Gastroesophageal sphincter (tissue), 4 donors: Measurements from ENCODE around the gene MINDY4. TPM values are rescaled to one million over a fixed set of nuclear protein-coding genes. Genes with fewer than 3 reads are reported as not detected.

ENCODE experiments used
- ATAC-seq: fragments of 150-250 bp; one replicate; pipeline ENCODE4 v1.9.1; 2016; ENCODE audit warnings: mild to moderate bottlenecking, moderate library complexity
- H3K27ac ChIP-seq, 4 donors: fragments of 200-600 bp; sonication (generic) in 3 of 4; 1 replicate in 3 of 4; 2 replicates in 1 of 4; pipeline ENCODE4 v1.5.1; 2016 to 2019
- H3K27me3 ChIP-seq: fragments of 200-600 bp; sonication (generic); one replicate; pipeline ENCODE4 v1.5.1; 2019
- H3K36me3 ChIP-seq, 2 donors: fragments of 200-600 bp; sonication (generic); one replicate each; pipeline ENCODE4 v1.5.1; 2019; ENCODE audit warnings: control low read depth in 1 of 2
- H3K4me1 ChIP-seq, 3 donors: fragments of 200-600 bp; sonication (generic); 1 replicate in 2 of 3; 2 replicates in 1 of 3; pipeline ENCODE4 v1.5.1; 2016 to 2019; ENCODE audit warnings: control low read depth in 2 of 3
- H3K4me3 ChIP-seq, 2 donors: fragments of 200-600 bp; sonication (generic); one replicate each; pipeline ENCODE4 v1.5.1; 2019; ENCODE audit warnings: mild to moderate bottlenecking in 1 of 2, moderate library complexity in 1 of 2
- H3K9me3 ChIP-seq, 3 donors: fragments of 200-600 bp; sonication (generic); one replicate each; pipeline ENCODE4 v1.5.1; 2017 to 2019; ENCODE audit warnings: control low read depth in 2 of 3
- CTCF ChIP-seq, 4 experiments: fragments of 200-600 bp in 2 of 4; fragments of 450-650 bp in 2 of 4; sonication (generic) in 1 of 4; IDR thresholded peaks; one replicate each; pipeline ENCODE4 v1.5.1; 2017 to 2019; ENCODE audit warnings: antibody characterized with exemption in 4 of 4, mild to moderate bottlenecking in 2 of 4, moderate library complexity in 2 of 4
- EP300 ChIP-seq: sonication (generic); formaldehyde crosslinking; IDR thresholded peaks from one replicate; pipeline ENCODE4 v1.6.1; 2017; ENCODE audit warnings: antibody characterized with exemption, mild to moderate bottlenecking
- POLR2A ChIP-seq, 2 donors: fragments of 450-650 bp; IDR thresholded peaks; one replicate each; pipeline ENCODE4 v1.6.1; 2017; ENCODE audit warnings: antibody characterized with exemption in 2 of 2, mild to moderate bottlenecking in 2 of 2, moderate library complexity in 1 of 2
- POLR2AphosphoS5 ChIP-seq: sonication (generic); formaldehyde crosslinking; IDR thresholded peaks from one replicate; pipeline ENCODE4 v1.6.1; 2017; ENCODE audit warnings: antibody characterized with exemption
- WGBS, 2 donors: methylation state at CpG; one replicate each; pipeline ENCODE4 v1.1.5; 2018; ENCODE audit warnings: low coverage in 1 of 2; 5-methylcytosine and 5-hydroxymethylcytosine counted together
- total RNA-seq, 4 donors: library from RNA; depleted of rRNA; stranded (reverse); fragments of >200 nt; gene quantifications; one replicate each; pipeline ENCODE4 v1.1.0, GENCODE V29; 2016

MINDY4 gene
- total RNA-seq, 4 donors from 2014 or later: 5.6 to 31.8 (median 20.4) TPM

DNA sequence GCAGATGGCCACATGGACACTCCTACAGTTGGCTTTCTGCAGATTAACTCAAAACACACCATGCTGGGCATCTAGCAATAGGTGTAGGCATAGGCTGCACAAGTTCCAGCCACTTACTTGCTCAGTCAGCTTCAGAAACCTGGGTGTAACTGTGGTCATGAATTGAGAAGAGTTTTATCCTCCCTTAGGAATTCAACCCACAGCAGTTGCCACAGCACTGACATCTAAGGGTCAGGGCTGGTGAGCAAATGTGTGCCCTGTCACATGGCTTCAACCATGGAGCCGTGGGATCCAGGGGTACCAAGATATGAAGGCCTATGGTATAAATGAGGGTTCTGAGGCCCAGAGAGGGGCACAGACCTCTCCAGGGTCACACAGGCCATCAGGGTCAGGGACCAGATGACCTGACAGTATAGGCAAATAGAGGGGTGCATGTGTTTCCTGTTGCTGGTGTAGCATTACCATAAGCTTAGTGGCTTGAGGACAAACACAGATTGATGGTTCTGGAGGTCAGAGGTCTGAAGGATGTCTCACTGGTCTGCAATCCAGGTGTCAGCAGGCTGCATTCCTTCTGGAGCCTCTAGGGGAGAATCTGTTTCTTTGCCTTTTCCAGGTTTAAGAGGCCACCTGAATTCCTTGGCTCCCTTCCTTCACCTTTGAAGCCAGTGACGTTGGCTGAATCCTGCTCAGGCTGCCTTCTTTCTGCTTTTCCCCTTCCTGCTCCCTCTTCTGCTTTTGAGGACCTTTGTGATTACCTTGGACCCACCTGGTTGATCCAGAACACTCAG, 24.1 kb downstream of the MINDY4 start:
- Histone ChIP-seq H3K36me3 (peaks cover 0 to 29% of the 10 kb centered on the region in 2 donors), H3K27ac (peak overlapping the region; percentile 1 to 83 (median 79)), H3K9me3 (no peaks in the 10 kb centered on the region), H3K27me3 (no peaks in the 10 kb centered on the region), H3K4me3 (no peak overlapping the region), H3K4me1 (peaks cover 9 to 54% (median 45%) of the 10 kb centered on the region in 3 donors)
- WGBS, 2 donors: 0 to 51% methylated on average over 1 to 2 of the region's 2 CpGs
- no peak for ATAC-seq
- TF ChIP-seq POLR2A (IDR thresholded peaks at IDR 0.05): no peak
- TF ChIP-seq EP300: no peak
- TF ChIP-seq POLR2AphosphoS5: no peak
- TF ChIP-seq CTCF (IDR thresholded peaks at IDR 0.05): no peak

- peaks cover 0 to 23% of the 10 kb centered on the region in 2 donors for H3K36me3 ChIP-seq
- no peak overlapping the region for H3K4me3 ChIP-seq
- no peaks in the 10 kb centered on the region for H3K27me3 ChIP-seq
- no peak for ATAC-seq
- WGBS, 2 donors: 0 to 7% methylated on average over 1 of the region's 1 CpG
- peaks cover 9 to 64% (median 50%) of the 10 kb centered on the region in 3 donors for H3K4me1 ChIP-seq
- TF ChIP-seq EP300 (no peak), POLR2AphosphoS5 (peak; percentile 59)
- H3K9me3 ChIP-seq: no peaks in the 10 kb centered on the region
- H3K27ac ChIP-seq: peak overlapping the region; percentile 55 to 83 (median 79)
These were observed 25.1 kb downstream of the MINDY4 start for GRCh38 chr7:30796105-30796869.

GRCh38 chr7:30797176-30798040, 26.2 kb downstream of the MINDY4 start:
- Histone ChIP-seq H3K27ac (peak overlapping the region; percentile 55 to 83 (median 79)), H3K4me1 (peaks cover 9 to 70% (median 50%) of the 10 kb centered on the region in 3 donors), H3K36me3 (peaks cover 0 to 13% of the 10 kb centered on the region in 2 donors), H3K4me3 (no peak overlapping the region), H3K9me3 (no peaks in the 10 kb centered on the region), H3K27me3 (no peaks in the 10 kb centered on the region)
- TF ChIP-seq CTCF (IDR thresholded peaks at IDR 0.05) (no peak), POLR2A (IDR thresholded peaks at IDR 0.05) (no peak), POLR2AphosphoS5 (no peak)
- 36 to 40% methylated on average over 8 of the region's 8 CpGs for WGBS, 2 donors
- no peak for ATAC-seq

DNA sequence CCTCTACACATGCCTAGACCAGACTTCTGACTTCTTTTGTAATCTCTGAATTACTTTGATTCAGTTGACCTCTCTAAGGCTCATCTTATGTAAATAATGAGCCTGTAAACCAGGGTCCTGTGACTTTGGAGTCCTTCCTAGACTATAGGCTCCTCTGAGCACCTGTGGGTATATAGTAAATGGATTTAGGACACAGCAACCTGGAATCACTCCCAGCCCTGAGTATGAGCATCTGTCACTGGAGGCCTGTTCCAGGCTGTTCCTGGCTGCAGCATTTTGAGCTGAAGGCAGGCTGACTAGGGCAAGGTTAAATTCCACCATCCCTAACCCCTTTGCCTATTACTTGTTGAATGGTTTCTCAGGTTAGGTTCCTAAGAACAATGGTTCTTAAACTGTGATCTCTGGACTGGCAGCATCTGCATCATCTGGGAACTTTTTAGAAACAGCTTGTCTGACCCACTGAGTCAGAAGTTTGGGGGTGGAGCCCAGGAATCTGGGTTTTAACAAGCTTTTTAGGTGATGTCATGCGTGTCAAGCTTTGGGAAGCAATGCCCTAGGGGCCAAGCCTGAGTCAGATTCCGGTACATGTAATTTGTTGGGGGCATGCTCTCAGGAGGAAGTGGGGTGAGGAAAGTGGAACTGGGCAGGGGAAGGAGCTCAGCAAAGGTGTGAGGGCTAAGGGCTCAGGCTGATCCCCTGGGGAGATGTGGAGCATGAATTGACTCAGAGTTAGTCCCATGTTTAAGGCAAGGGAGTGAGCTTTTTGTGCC, 28.2 kb downstream of the MINDY4 start:
- 20% methylated on average over 1 of the region's 2 CpGs; no CpG with 5 or more reads in 1 of the 2 donors for whole genome bisulfite sequencing, 2 donors
- peaks cover 0 to 2% of the 10 kb centered on the region in 2 donors for H3K36me3 ChIP-seq
- peak overlapping the region in 3 of 4 donors; percentile 69 to 82 (median 76) for H3K27ac ChIP-seq
- H3K27me3 ChIP-seq: no peaks in the 10 kb centered on the region
- peak; percentile 76 for ATAC-seq
- no peak overlapping the region for H3K4me3 ChIP-seq
- no peak for TF ChIP-seq EP300
- TF ChIP-seq POLR2AphosphoS5: peak; percentile 70
- peaks cover 9 to 84% (median 60%) of the 10 kb centered on the region in 3 donors for H3K4me1 ChIP-seq
- no peaks in the 10 kb centered on the region for H3K9me3 ChIP-seq

DNA sequence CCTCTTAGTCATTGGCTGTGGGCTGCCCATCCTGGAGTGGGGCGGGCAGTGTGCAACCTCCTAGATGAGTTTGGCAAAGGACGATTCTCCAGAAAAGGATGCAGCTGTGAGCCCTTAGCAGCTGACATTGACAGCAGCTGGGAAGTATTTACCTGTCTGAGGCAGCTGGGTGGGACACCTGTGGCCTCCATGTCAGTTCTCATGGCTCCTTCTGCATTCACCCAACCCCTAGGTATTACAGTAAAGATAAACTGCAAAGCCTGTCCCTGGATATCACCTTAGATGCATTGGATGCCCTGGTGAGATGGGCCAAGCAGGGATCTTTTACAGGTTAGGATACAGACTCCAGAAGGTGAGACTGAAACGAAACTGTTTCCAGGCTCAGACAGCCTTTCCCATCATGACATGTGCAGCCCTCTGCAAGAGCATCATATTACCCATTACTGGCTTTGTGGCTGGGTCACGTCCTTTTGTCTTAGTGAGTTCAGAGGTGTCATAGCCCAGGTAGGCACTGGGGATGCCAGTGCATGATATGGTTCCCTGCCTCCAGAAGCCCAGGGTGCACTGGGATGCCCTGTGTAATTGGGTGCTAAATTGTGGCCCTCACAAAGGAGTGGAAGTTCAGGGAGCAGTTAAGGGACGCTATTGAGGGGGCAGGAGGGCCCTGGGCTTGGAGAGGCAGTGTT, 28.9 kb downstream of the MINDY4 start:
- Histone ChIP-seq H3K27ac (peak overlapping the region in 3 of 4 donors; percentile 69 to 82 (median 76)), H3K4me1 (peaks cover 9 to 88% (median 64%) of the 10 kb centered on the region in 3 donors), H3K36me3 (no peaks in the 10 kb centered on the region), H3K9me3 (no peaks in the 10 kb centered on the region), H3K27me3 (no peaks in the 10 kb centered on the region), H3K4me3 (no peak overlapping the region)
- no peak for TF ChIP-seq POLR2AphosphoS5
- TF ChIP-seq POLR2A (IDR thresholded peaks at IDR 0.05): no peak
- TF ChIP-seq EP300: no peak
- no peak for TF ChIP-seq CTCF (IDR thresholded peaks at IDR 0.05)
- 63 to 65% methylated on average over 4 of the region's 5 CpGs for WGBS, 2 donors
- no peak for ATAC-seq
